ENCODE results near the gene EIF1B.

EIF1B gene

DNA sequence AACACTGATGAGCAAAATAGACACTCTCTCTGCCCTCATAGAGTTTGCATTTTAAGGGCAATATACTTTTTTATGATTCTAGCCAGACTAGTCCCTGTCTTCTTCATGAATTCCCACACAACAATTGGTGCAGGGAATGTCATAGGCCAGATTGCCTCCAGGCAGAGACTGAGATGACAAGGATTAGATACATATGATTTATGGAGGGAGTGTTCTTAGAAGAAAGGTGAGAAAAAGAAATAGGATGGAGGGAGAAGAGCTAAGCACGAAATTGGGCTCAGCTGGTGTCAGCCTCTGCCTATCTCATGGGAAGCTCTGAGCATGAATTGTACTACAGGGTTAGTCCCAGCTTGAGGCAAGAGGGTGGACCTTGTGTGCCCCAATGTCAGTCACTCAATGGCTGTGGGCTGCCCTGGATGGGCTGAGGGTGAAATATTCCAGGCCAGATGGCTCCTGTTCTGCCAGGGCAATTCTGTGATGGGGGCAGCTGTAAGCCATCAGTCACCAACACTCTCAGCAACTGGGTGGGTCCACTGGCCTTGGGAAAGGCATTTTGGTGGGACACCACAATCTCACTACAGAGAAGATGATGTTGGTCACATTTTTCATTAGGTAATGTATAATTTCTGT is 31.1 kb downstream of the EIF1B start:
- no peak for DNase-seq

DNA sequence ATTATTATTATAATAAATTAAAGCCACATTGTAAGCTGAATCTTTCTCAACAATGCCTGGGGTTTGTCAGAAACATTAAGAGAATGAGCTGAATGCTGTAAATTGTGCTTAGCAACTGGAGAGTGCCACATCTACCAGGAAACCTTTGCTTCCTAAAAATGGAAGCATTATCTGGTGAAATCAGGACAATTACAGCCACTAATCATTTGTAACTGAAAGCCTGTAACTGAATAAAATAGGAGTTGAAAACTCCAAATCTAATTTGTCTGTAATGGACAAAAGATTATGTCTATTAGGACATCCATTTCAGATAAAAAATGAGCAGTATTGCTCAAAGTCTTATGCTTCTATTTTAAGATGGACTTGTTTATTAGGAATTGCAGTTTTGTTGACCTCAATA is 32.2 kb downstream of the EIF1B start:
- DNase-seq: no peak

DNA sequence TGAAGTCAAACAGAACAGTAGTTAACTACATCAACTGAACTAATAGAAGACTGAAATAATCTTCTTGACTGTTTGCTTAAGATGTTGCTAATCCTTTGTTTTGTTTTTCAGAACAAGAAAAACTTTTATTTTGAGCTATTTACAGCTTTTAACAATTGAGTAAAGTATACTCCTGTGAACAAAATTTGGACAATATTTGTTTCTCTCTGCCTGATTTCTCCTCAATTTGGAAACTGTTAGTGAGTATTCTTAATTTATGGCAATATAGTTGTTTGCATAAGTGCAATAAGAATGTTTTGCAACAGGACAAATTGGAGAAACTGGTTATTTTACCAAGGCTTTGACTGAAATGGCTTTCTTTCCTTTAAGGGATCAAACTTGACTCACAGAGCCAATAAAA is 41.0 kb downstream of the EIF1B start:
- DNase-seq: no peak

DNA sequence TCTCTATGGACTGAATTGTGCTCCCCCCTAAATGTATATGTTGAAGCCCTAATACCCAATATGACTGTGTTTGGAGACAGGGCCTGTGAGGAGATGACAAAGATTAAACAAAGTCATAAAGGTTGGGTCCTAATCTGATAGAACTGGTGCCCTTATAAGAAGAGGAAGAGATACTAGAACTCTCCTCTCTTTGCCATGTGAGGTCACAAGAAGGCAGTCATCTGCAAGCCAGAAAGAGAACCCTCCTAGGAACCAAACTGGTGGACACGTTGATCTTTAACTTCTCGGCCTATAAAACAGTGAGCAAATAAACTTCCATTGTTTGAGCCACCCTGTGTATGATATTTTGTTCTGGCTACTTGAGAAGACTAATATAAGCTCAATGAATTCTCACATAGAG is 45.9 kb downstream of the EIF1B start:
- no peak for DNase-seq

DNA sequence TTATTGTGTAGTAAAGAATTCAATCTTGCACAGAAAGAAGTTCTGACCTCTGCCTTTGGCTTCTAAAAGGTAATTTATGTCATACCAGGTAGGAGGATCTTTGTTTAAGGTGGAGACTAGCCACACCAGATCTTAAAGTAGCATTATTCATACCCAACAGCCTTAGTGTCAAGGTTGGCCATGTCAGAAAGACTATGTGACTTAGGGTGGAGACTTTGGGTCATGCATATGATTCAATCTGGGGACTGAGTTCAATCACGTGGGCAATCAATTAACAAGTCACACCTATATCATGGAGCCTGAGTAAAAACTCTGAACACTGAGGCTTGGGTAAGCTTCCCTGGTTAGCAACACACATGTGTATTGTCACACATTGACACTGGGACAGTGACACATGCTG is 48.9 kb downstream of the EIF1B start:
- no peak for DNase-seq

All from right kidney (tissue), 1 donor.